T-helper 1 cell treated with Interleukin-12 subunit alpha and Interleukin-12 subunit beta and Interleukin-4 antibody, amounts not matched to agents 30 ng/mL and 1 ng/mL, for 36 hours (primary cell): ENCODE measurements around the gene P4HTM. TPM values are rescaled to one million over a fixed set of nuclear protein-coding genes. Genes with fewer than 3 reads are reported as not detected.

Source experiments
- intact Hi-C: fragments of 100-400 bp; cut with micrococcal nuclease; formaldehyde crosslinking; loops from one replicate; pipeline ENCODE4 v1.15.1; 2024
- total RNA-seq: library from RNA; stranded (reverse); gene quantifications from 2 replicates; pipeline ENCODE4 v1.2.3, GENCODE V29; 2022

P4HTM gene
- total RNA-seq, 1 donor from 2014 or later = 48.9 TPM

DNA sequence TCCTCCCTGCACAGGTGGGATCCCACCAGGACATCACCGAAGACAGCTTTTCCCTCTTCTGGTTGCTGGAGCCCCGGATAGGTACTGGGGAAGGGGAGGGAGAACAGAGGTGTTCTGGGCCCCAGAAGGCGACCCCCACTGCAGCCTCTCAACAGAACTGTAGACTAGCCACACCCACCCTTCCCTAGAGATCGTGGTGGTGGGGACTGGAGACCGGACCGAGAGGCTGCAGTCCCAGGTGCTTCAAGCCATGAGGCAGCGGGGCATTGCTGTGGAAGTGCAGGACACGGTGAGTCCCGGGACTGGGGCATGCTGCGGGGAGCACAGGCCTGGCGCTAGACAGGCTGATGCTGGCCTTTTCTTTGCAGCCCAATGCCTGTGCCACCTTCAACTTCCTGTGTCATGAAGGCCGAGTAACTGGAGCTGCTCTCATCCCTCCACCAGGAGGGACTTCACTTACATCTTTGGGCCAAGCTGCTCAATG, 32.7 kb downstream of the P4HTM start:
- intact Hi-C loops = loop anchor here (5.0 to 10.0 kb wide), 3 partner anchors 700 to 1272 kb away; partner anchors contain the start of genes CDC25A, GMPPB, HYAL3 and IFRD2

DNA sequence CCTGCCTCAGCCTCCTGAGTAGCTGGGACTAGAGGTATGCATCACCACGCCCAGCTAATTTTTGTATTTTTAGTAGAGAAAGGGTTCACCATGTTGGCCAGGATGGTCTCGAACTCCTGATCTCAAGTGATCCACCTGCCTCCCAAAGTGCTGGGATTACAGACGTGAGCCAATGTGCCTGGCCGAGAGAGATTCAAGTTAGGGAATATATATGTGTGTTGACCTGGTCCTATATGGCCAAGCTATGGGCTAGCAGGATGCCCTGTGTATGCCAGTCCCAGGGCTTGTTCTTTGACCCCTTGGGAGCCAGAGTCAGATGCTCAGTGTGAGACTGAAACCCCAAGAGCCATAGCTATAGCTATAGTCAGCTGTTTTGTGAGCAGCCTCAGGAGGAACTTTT, 33.7 kb downstream of the P4HTM start:
- intact Hi-C loops = loop anchor here (5.0 to 10.0 kb wide), 3 partner anchors 699 to 1271 kb away; partner anchors contain the start of genes CDC25A, GMPPB, HYAL3 and IFRD2

DNA sequence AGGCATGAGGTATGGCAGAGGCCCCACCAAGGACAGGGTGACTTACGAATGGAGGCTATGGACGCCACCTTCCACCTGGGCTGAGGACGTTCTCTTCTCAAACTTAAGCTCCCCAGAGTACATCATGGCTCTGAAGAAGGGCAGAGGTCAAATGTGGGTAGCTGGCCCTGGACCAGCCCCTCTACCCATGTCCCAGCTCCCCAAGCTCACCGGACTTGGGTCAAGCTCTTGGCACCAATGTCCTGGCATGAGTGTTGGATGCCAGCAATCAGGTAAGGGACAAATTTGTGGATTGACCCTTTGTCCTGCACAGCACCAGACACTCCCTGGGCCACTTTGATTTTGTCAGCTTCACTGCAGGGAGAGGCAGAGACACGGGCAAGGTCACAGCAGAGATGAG, 34.4 kb downstream of the P4HTM start:
- intact Hi-C loops = loop anchor here (5.0 to 10.0 kb wide), 3 partner anchors 698 to 1270 kb away; partner anchors contain the start of genes CDC25A, GMPPB, HYAL3 and IFRD2

DNA sequence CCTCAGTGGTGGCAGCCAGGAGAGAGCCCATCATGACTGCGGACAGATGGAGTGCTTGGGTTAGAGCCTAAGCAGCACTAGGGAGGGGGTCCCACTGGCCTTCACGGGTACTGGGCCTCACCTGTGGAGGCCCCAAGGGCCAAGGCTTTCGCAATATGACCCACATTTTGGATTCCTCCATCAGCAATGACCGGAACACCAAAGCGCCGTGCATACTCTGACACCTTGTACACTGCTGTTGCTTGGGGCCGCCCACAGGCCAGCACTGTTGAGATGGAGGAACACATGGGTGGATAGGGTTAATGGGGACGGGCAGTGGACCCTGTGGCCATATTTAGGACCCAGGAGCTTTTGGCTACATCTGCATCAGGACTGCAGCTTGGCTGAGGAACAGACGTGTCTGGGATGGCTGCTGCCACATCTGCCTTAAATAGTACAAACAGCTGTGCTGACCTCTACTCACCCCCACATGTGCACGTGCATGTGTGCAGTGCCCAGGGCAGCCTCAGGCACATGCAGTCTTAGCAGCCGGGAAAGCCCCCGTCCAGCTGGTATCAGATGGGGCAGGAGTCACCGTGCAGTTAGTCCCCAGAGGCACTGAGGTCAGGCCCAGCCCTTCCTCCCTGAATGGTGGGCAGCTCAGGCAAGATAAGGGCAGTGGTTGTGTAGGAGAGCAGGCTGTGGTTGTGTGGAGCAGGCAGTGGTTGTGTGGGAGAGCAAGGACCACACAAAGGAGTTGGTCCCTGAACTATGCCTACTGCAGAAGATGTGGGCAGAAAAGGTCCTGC, 35.2 kb downstream of the P4HTM start:
- intact Hi-C loops = loop anchor here (5.0 to 10.0 kb wide), 4 partner anchors 332 to 1270 kb away; partner anchors contain the start of genes CDC25A, GNAI2, GPX1 and HYAL3

DNA sequence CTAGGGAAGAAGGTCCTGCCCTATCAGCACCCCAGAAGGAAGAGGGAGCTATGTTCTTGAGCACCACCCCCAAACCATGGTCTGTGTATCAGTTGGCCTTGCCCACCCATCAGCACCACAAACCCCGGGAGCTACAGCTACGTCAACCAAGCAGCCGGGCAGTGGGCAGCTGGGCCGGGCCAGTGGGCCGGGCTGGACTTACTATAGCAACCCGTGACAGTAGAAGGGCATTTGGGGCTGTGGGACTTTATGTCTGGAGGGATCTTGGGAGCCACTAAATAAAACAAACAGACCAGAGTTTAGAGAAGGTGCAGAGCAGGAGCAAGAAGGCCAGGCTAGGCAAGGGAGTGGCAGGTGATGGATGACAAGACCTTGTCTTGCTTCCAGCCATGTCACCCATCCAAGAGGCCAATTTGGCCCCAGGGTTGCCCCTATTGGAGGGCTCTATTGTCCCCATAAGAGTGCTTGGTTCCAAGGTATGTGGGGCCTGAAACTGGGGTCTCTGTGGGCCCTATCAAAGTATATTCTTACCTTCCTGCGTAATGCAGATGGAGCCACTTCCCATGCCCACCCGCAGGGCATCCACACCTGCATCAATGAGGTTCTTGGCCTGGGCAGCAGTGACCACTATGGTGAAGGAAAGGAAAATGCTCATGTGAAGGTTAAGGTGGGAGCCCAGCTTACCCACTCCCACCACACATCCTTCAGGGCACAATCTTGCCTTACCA, 35.9 kb downstream of the P4HTM start:
- intact Hi-C loops = loop anchor here (5.0 to 10.0 kb wide), 4 partner anchors 331 to 1269 kb away; partner anchors contain the start of genes CDC25A, GNAI2, GPX1 and HYAL3

DNA sequence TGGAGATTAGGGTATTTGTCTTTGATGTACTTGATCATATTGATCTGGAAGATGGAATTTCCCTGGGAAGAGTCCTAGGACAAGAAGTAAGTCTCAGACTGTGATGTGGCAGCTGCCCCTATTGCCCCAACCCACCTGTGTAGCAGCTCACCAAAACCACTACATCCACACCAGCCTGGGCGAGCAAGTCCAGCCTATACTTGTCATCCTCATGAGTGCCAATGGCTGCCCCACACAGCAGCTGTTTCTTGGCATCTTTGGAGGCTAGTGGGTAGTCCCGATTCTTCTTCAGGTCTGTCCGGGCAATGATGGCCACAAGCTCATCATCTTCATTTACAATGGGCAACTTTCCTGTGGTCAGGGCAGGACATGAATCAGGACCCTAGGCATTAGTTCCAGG, 36.5 kb downstream of the P4HTM start:
- intact Hi-C loops = loop anchor here (5.0 to 10.0 kb wide), 4 partner anchors 331 to 1268 kb away; partner anchors contain the start of genes CDC25A, GNAI2, GPX1 and HYAL3

DNA sequence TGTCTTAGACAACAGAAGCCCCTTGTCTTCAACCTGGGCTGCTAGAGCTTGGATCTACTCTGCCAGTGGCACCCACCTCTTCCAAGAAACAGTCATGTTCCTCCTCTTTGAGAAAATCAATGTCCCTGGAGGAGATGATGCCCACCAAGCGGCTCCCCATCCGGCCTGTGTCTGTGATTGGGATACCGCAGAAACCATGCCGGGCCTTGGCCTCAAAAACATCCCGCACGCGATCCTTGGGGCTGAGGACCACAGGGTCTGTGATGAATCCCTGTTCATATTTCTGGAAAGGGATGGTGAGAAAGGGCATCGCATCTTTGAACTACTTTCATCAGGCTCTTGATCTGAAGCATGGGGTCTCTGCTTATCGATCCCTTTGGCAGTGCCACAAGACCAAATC, 37.6 kb downstream of the P4HTM start:
- intact Hi-C loops = loop anchor here (2.0 to 10.0 kb wide), 7 partner anchors 313 to 1267 kb away; partner anchors contain the start of genes CDC25A, DAG1, GNAI2 and GPX1

DNA sequence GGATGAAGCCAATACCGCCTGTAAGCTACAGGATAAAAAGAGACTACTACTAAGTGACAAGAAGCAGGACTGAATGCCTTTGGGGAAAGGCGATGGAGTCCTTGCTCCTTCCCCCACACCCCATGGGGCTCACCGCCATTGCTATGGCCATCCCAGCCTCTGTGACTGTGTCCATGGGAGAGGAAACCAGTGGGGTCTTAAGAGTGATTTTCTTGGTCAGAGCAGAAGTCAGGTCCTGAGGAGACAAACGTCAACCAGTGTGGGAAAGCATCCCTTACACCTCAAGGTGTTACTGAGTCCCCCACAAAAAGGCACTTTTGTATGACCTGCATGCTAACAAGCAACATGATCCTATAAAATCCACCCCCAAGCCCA, 38.2 kb downstream of the P4HTM start:
- intact Hi-C loops = loop anchor here (2.0 to 10.0 kb wide), 7 partner anchors 313 to 1267 kb away; partner anchors contain the start of genes CDC25A, DAG1, GNAI2 and GPX1

DNA sequence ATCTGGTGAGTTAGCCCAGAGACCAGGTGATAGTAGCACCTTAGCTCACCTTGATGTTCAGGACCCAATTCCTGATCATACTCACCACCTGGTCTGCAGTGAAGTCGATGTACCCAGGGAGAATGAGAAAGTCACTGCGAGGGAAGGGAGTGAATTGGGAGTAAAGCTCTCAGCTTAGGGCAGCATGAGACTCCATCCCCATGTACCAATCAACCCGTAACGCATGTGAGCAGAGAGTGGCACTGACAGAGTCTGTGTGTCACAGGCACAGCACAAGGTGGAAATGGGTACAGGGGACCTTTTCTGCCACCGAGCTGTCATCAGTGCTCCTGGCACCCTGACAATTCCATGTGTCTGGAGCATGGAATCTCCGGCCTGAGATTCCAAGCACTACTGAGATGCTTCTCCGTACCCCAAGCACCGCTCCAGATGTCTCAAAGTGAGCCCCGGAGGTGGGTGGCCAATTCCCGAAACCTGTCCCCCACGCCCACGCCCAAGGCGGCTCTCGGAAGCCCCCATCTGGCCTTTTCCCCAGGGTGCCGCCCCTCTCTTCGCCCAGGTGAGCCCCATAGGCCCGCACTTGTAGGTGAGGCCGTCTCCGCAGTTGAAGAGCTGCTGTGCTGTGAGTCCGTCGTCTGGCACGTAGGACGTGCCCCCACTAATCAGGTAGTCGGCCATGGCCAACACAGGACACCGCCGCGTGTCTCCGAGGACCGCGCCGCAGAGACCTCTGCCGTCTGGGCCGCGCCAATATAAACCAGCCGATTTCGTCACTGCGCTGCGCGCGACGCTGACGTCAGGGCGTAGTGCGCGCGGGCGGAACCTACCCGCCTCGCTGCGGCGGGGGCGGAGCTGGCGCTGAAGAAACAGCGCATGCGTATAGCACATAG, 38.9 kb downstream of the P4HTM start, which contains the start of gene IMPDH2:
Gene IMPDH2 (minus strand): TSS at position 726 of the 890 bp plus-strand sequence. CDS start 48 bp downstream, at position 678.
- intact Hi-C loops = loop anchor here (1.0 to 10.0 kb wide), 14 partner anchors 8 to 1266 kb away; partner anchors contain the start of genes CDC25A, DAG1, GNAI2 and GPX1

DNA sequence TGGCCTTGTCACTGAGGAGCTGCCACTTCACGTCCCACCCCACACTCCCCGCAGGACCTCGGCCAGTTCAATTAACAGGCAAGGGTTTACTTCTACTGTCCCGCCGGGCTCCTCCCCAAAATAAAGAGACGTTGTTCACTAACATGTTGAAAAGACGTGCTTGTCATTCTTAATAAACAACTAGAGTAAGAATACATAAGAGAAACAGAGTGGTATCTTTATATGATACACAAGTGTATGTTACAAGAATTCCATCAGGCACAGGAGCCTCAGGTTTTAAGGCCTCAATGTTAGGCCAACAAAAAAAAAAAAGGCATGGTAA, 39.5 kb downstream of the P4HTM start:
- intact Hi-C loops = loop anchor here (1.0 to 10.0 kb wide), 14 partner anchors 8 to 1265 kb away; partner anchors contain the start of genes CDC25A, DAG1, GNAI2 and GPX1

DNA sequence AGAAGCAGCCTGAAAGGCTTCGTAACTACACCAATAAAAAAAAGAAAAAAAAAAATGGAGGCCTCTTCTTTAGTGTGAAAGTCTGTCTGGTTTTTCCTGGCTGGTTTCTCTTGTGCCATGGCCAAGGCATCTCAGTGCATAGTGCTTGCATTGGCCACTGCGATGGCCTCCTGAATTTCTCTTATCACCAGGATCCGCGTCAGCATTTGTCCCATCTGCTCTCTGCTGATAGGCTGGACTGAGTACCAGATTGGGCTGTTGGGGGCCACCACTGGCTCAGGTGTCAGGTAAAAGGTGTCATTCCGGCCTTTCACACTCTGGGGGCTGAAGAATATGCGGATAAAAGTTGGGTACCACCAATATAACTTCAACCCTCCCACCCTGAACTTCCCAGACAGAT, 40.3 kb downstream of the P4HTM start:
- intact Hi-C loops = no loop called here

DNA sequence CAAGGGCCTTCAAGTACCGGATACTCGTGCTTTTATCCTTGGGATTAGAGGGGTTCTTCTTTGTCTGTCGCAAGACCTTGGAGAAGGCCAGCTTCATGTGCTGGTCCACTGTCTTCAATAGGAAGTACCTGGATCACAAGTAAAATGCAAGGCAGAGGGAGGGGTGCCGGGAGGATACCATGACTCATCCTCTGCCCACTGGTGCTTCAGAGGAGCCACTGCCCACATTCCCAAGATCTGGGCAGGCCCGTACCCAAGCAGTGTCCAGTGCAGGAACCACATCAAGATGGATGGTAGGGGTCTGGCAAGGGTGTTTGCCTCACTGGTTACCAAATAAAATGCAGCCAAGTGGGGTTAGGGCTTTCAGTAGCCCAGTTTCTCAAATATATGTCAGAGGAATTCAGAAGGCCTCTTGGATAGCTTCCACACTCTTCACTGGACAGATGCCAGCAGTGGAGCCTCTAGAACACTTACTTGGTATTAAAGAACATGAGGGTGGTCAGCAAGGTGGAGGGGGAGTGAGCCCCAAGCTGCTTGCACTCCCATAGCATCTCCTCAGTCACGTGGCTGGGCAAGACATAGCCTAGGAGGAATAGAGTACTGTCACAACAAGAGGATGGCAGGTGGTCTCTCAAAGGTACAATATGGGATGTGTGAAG, 42.7 kb downstream of the P4HTM start:
- intact Hi-C loops = no loop called here

DNA sequence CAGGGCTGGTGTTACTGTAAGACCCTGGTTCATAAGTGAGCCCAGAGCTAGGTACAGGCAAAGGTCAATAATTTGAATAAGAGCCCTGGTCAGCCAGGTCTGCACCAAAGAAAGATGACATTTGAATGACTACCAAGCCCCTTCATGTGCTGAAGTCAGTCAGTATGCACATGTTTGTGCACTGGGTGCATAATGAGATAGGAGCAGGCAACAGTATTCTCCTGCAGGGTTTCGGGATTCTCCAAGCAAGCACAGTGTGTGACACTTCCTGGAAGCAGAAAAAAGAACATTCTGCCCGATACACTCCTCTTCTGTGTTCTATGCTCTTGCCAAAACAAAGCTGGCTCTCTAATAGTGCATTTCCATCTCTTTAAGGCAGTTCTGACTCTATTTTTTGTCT, 44.6 kb downstream of the P4HTM start:
- intact Hi-C loops = no loop called here

DNA sequence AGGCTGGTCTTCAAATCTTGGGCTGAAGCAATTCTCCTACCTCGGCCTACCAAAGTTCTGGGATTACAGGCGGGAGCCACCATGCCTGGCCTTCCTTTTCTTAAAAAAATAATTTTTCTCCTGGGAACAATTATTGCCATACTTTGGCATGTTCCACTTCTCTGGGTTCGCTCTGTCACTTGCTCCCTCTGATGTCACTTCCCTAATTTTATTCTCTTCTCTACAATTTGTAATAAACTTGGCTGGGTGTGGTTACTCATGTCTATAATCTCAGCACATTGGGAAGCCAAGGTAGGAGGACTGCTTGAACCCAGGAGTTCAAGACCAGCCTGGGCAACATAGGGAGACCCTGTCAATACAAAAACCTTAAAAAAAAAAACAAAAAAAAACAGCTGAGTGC, 45.2 kb downstream of the P4HTM start:
- intact Hi-C loops = no loop called here

DNA sequence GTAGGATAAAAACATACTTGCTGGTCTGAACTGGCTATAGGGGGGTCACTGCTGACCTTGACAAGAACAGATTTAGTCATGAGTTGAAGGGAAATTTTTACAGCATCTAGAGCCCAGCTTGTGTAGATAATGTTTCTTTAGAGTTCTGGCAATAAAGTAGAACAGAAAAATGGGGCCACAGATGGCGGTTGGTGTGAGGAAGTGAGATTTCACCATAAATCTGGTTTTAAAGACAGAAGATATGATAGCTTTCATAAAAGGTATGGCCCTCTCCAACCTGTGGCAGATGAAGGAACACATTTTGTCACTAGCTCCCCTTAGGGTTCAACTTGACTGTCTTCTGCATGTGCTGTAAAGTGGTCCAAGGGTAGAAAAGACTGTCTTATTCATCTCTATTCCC, 63.5 kb downstream of the P4HTM start:
- intact Hi-C loops = no loop called here

DNA sequence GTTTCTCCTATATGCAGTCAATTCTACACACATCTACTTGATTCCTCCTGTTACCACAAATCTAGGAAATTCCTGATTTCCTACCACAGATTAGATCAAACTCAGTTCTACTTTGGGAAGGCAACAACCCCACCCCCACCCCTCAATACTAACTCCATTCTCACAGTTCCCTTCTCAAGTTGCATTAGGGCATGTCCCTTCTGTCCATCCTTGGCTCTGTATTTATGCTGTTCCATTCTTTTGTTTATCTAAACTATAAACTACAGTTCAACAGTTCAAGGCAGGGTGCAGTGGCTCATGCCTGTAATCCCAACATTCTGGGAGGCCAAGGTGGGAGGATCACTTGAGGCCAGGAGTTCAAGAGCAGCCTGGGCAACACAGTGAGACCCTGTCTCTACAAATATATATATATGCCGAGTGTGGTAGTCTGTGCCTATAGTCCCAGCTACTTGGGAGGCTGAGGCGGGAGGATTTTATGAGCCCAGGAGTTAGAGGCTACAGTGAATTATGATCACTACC, 64.4 kb downstream of the P4HTM start:
- intact Hi-C loops = no loop called here
